Measurements from ENCODE around the gene TEX52.

TEX52 gene

DNA sequence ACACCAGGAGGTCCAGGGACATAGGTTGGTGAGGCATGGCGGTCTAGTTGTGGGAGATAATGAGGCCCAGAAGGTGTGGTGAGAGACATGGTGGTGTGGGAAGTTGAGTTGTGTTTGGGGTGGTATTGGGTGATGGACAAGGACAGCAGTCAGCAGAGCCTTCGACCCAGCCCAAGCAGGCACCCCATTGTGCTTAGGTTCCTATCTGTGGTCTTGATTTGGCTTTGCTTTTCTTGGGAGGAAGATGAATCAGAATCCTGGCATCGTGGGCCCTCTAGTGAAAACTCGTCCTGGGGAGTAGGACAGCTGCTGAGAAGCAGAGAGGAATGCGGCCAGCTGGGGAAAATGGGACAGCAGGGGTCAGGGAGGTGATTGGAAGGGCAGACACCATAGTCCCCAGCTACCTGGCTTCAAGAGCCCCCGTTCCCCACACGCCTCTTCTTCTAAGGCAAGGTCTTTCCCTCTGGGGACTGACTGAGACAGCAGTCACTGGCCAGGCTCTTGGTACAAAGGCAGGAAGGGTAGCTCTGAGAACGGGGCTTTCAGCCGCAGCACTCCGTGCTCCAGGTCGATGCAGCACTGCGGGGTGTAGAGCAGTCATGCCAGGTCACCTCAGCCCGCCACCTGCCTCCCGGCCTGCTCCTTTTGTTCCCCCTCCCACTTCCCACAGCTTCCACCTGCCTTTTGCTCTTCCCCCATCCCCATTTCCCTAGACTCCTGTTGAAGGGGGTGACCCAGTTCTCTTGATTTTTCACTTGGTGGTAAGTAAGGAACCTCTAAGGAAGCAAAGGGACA lies 29.9 kb downstream of the TEX52 start:
- Histone ChIP-seq H2BK15ac (ENCODE audit: low read length) (no peak overlapping the region), H2AK5ac (ENCODE audit: low read depth, low read length) (peak overlapping the region; percentile 82), H3K23ac (ENCODE audit: low read depth, low read length, poor library complexity) (no peak overlapping the region), H3K27me3 (ENCODE audit: control insufficient read depth in 3 of 3, insufficient read depth in 3 of 3, low read depth in 1 of 3, low read length in 3 of 3) (no peaks in the 10 kb centered on the region), H3K4me2 (ENCODE audit: insufficient read depth, low read length, poor library complexity, severe bottlenecking) (no peak overlapping the region), H3K4me1 (ENCODE audit: control insufficient read depth in 2 of 2, insufficient read depth in 1 of 2, low read depth in 1 of 2, low read length in 2 of 2) (peaks cover 24 to 25% of the 10 kb centered on the region in 2 donors), H3K4me3 (ENCODE audit: low read length in 2 of 2) (no peak overlapping the region), H4K91ac (ENCODE audit: low read depth, low read length, poor library complexity) (peak overlapping the region; percentile 67), H3K79me1 (ENCODE audit: low read depth, low read length) (no peaks in the 10 kb centered on the region), H2BK5ac (ENCODE audit: low read length) (no peak overlapping the region), H3K9me3 (replicated peaks in 1 of 2; ENCODE audit: control insufficient read depth in 2 of 2, insufficient read depth in 1 of 2, low read depth in 1 of 2, low read length in 2 of 2) (no peaks in the 10 kb centered on the region), H2BK12ac (ENCODE audit: low read length) (no peak overlapping the region), H2AFZ (ENCODE audit: low read length) (no peak overlapping the region), H2BK120ac (ENCODE audit: low read depth, low read length) (no peak overlapping the region), H3K9ac (ENCODE audit: low read depth, low read length, poor library complexity) (peak overlapping the region; percentile 73), H3K18ac (ENCODE audit: low read length) (peak overlapping the region; percentile 36), H3K14ac (ENCODE audit: low read length) (no peak overlapping the region), H4K8ac (ENCODE audit: low read depth, low read length) (no peak overlapping the region), H3K36me3 (replicated peaks in 1 of 2; ENCODE audit: control insufficient read depth in 2 of 2, insufficient read depth in 2 of 2, low read length in 2 of 2) (peaks cover 17 to 77% of the 10 kb centered on the region in 2 donors), H3K27ac (replicated peaks; ENCODE audit: low read length) (peak overlapping the region; percentile 87), H3K4ac (ENCODE audit: low read length) (no peak overlapping the region)
- no CpG with 5 or more reads among the region's 14 CpGs for WGBS, 2 donors (ENCODE audit: extremely low coverage in 2 of 2, insufficient read length in 2 of 2, insufficient replicate concordance in 1 of 2)
- no peak for DNase-seq (ENCODE audit: low spot score)

DNA sequence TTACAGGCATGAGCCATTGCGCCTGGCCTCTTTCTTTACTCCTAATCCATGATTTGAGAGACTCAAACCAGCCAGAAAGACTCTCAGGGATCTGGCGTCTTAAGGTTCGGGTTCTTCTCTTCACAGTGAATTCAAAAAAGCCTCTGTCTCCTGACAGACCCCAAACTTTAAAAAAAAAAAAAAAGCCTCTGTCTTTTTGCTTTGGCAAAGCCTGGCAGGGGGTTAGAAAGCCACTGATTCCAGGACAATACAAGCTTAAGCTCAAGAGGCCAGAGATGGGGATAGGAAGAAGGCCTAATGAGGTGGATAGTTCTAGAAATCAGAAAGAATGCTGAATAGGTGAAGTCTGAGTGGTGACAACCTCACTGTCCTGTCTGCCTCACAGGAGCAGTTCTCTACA lies 30.8 kb downstream of the TEX52 start:
- no peak overlapping the region for H2BK15ac ChIP-seq (ENCODE audit: low read length)
- no peak for DNase-seq (ENCODE audit: low spot score)
- H3K4me1 ChIP-seq (ENCODE audit: control insufficient read depth in 2 of 2, insufficient read depth in 1 of 2, low read depth in 1 of 2, low read length in 2 of 2), result peaks cover 24 to 25% of the 10 kb centered on the region in 2 donors
- WGBS, 2 donors (ENCODE audit: extremely low coverage in 2 of 2, insufficient read length in 2 of 2, insufficient replicate concordance in 1 of 2), result no CpG with 5 or more reads among the region's 3 CpGs
- no peak overlapping the region for H3K4me3 ChIP-seq (ENCODE audit: low read length in 2 of 2)
- no peak overlapping the region for H2AFZ ChIP-seq (ENCODE audit: low read length)
- H3K9me3 ChIP-seq (replicated peaks in 1 of 2; ENCODE audit: control insufficient read depth in 2 of 2, insufficient read depth in 1 of 2, low read depth in 1 of 2, low read length in 2 of 2), result no peaks in the 10 kb centered on the region
- H4K91ac ChIP-seq (ENCODE audit: low read depth, low read length, poor library complexity), result no peak overlapping the region
- H2BK120ac ChIP-seq (ENCODE audit: low read depth, low read length), result no peak overlapping the region
- no peak overlapping the region for H2BK5ac ChIP-seq (ENCODE audit: low read length)
- no peak overlapping the region for H3K4me2 ChIP-seq (ENCODE audit: insufficient read depth, low read length, poor library complexity, severe bottlenecking)
- peaks cover 24 to 80% of the 10 kb centered on the region in 2 donors for H3K36me3 ChIP-seq (replicated peaks in 1 of 2; ENCODE audit: control insufficient read depth in 2 of 2, insufficient read depth in 2 of 2, low read length in 2 of 2)
- no peak overlapping the region for H3K9ac ChIP-seq (ENCODE audit: low read depth, low read length, poor library complexity)
- H2BK12ac ChIP-seq (ENCODE audit: low read length), result no peak overlapping the region
- no peaks in the 10 kb centered on the region for H3K27me3 ChIP-seq (ENCODE audit: control insufficient read depth in 3 of 3, insufficient read depth in 3 of 3, low read depth in 1 of 3, low read length in 3 of 3)
- no peak overlapping the region for H3K14ac ChIP-seq (ENCODE audit: low read length)
- no peak overlapping the region for H2AK5ac ChIP-seq (ENCODE audit: low read depth, low read length)
- no peak overlapping the region for H4K8ac ChIP-seq (ENCODE audit: low read depth, low read length)
- H3K18ac ChIP-seq (ENCODE audit: low read length), result no peak overlapping the region
- no peaks in the 10 kb centered on the region for H3K79me1 ChIP-seq (ENCODE audit: low read depth, low read length)
- H3K27ac ChIP-seq (replicated peaks; ENCODE audit: low read length), result peak overlapping the region; percentile 87
- no peak overlapping the region for H3K23ac ChIP-seq (ENCODE audit: low read depth, low read length, poor library complexity)
- no peak overlapping the region for H3K4ac ChIP-seq (ENCODE audit: low read length)

DNA sequence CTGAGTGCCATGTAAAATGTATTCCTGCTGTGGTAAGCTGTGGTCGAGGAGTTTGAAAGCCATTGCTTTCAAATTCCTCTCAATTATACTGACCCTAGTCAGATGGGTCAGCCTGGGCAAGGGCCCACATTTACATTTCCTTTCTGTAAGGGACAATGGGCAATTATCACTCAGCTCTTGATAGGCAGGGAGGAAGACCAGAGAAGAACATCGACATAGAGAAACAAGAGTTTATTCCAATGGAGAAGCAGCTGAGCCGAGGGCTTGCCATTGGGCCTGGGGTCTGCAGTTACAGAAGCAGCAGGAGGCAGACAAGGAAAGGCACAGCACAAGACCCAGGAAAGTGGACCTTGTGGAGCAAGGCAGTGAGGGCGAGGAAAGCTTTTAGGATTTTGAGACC lies 31.7 kb downstream of the TEX52 start:
- no peak overlapping the region for H3K4me3 ChIP-seq (ENCODE audit: low read length in 2 of 2)
- no peak overlapping the region for H3K9ac ChIP-seq (ENCODE audit: low read depth, low read length, poor library complexity)
- no peak overlapping the region for H3K23ac ChIP-seq (ENCODE audit: low read depth, low read length, poor library complexity)
- no peaks in the 10 kb centered on the region for H3K79me1 ChIP-seq (ENCODE audit: low read depth, low read length)
- no peak overlapping the region for H3K14ac ChIP-seq (ENCODE audit: low read length)
- H3K36me3 ChIP-seq (replicated peaks in 1 of 2; ENCODE audit: control insufficient read depth in 2 of 2, insufficient read depth in 2 of 2, low read length in 2 of 2), result peaks cover 26 to 80% of the 10 kb centered on the region in 2 donors
- H2BK12ac ChIP-seq (ENCODE audit: low read length), result no peak overlapping the region
- WGBS, 2 donors (ENCODE audit: extremely low coverage in 2 of 2, insufficient read length in 2 of 2, insufficient replicate concordance in 1 of 2), result no CpG with 5 or more reads among the region's 4 CpGs
- peak overlapping the region; percentile 24 for H3K18ac ChIP-seq (ENCODE audit: low read length)
- no peak overlapping the region for H3K4me2 ChIP-seq (ENCODE audit: insufficient read depth, low read length, poor library complexity, severe bottlenecking)
- no peak for DNase-seq (ENCODE audit: low spot score)
- peaks cover 24 to 25% of the 10 kb centered on the region in 2 donors for H3K4me1 ChIP-seq (ENCODE audit: control insufficient read depth in 2 of 2, insufficient read depth in 1 of 2, low read depth in 1 of 2, low read length in 2 of 2)
- no peaks in the 10 kb centered on the region for H3K27me3 ChIP-seq (ENCODE audit: control insufficient read depth in 3 of 3, insufficient read depth in 3 of 3, low read depth in 1 of 3, low read length in 3 of 3)
- H2BK15ac ChIP-seq (ENCODE audit: low read length), result no peak overlapping the region
- H2BK5ac ChIP-seq (ENCODE audit: low read length), result no peak overlapping the region
- no peaks in the 10 kb centered on the region for H3K9me3 ChIP-seq (replicated peaks in 1 of 2; ENCODE audit: control insufficient read depth in 2 of 2, insufficient read depth in 1 of 2, low read depth in 1 of 2, low read length in 2 of 2)
- no peak overlapping the region for H2AFZ ChIP-seq (ENCODE audit: low read length)
- H3K4ac ChIP-seq (ENCODE audit: low read length), result no peak overlapping the region
- no peak overlapping the region for H4K8ac ChIP-seq (ENCODE audit: low read depth, low read length)
- H3K27ac ChIP-seq (replicated peaks; ENCODE audit: low read length), result peak overlapping the region; percentile 87
- no peak overlapping the region for H2AK5ac ChIP-seq (ENCODE audit: low read depth, low read length)
- no peak overlapping the region for H4K91ac ChIP-seq (ENCODE audit: low read depth, low read length, poor library complexity)
- H2BK120ac ChIP-seq (ENCODE audit: low read depth, low read length), result no peak overlapping the region

DNA sequence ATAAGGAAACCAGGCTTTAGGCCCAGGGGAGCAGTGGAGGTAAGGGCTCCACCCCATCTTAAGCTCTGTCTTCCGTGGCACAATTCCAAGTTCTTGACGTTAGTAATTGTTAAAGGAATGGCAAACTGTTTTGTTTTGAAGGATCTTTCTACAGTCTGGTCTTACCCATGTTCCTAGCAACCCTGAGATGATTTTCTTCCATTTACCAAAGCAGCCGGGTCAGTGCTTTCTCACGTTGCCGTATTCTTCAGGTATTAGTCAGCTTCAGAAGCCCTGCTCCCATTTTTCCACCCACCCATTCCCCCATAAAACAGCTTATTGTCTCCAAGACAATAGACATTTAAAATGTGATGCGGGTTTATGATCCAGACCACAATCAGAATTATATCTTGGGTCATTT lies 32.3 kb downstream of the TEX52 start:
- WGBS, 2 donors (ENCODE audit: extremely low coverage in 2 of 2, insufficient read length in 2 of 2, insufficient replicate concordance in 1 of 2), result no CpG with 5 or more reads among the region's 6 CpGs
- Histone ChIP-seq H3K14ac (ENCODE audit: low read length) (no peak overlapping the region), H2AFZ (ENCODE audit: low read length) (no peak overlapping the region), H3K27ac (replicated peaks; ENCODE audit: low read length) (no peak overlapping the region), H3K4me3 (ENCODE audit: low read length in 2 of 2) (no peak overlapping the region), H3K23ac (ENCODE audit: low read depth, low read length, poor library complexity) (no peak overlapping the region), H3K27me3 (ENCODE audit: control insufficient read depth in 3 of 3, insufficient read depth in 3 of 3, low read depth in 1 of 3, low read length in 3 of 3) (no peaks in the 10 kb centered on the region), H2AK5ac (ENCODE audit: low read depth, low read length) (no peak overlapping the region), H3K4me2 (ENCODE audit: insufficient read depth, low read length, poor library complexity, severe bottlenecking) (no peak overlapping the region), H3K4ac (ENCODE audit: low read length) (no peak overlapping the region), H3K9ac (ENCODE audit: low read depth, low read length, poor library complexity) (no peak overlapping the region), H3K4me1 (ENCODE audit: control insufficient read depth in 2 of 2, insufficient read depth in 1 of 2, low read depth in 1 of 2, low read length in 2 of 2) (peaks cover 24 to 25% of the 10 kb centered on the region in 2 donors), H2BK12ac (ENCODE audit: low read length) (no peak overlapping the region), H3K79me1 (ENCODE audit: low read depth, low read length) (no peaks in the 10 kb centered on the region), H3K9me3 (replicated peaks in 1 of 2; ENCODE audit: control insufficient read depth in 2 of 2, insufficient read depth in 1 of 2, low read depth in 1 of 2, low read length in 2 of 2) (no peaks in the 10 kb centered on the region), H2BK15ac (ENCODE audit: low read length) (no peak overlapping the region), H3K36me3 (replicated peaks in 1 of 2; ENCODE audit: control insufficient read depth in 2 of 2, insufficient read depth in 2 of 2, low read length in 2 of 2) (peaks cover 31 to 83% of the 10 kb centered on the region in 2 donors), H2BK5ac (ENCODE audit: low read length) (no peak overlapping the region), H2BK120ac (ENCODE audit: low read depth, low read length) (no peak overlapping the region), H4K91ac (ENCODE audit: low read depth, low read length, poor library complexity) (no peak overlapping the region), H4K8ac (ENCODE audit: low read depth, low read length) (no peak overlapping the region), H3K18ac (ENCODE audit: low read length) (no peak overlapping the region)
- DNase-seq (ENCODE audit: low spot score), result no peak

Measured in neuronal stem cell (in vitro differentiated cells).